ENCODE measurements around the gene KRTAP29-1.
"Not testable (repeated sequence)": the region's sequence is repeated elsewhere in the genome, so short reads cannot be mapped to it uniquely, and the experiment has no call there.

KRTAP29-1 gene, protein sequence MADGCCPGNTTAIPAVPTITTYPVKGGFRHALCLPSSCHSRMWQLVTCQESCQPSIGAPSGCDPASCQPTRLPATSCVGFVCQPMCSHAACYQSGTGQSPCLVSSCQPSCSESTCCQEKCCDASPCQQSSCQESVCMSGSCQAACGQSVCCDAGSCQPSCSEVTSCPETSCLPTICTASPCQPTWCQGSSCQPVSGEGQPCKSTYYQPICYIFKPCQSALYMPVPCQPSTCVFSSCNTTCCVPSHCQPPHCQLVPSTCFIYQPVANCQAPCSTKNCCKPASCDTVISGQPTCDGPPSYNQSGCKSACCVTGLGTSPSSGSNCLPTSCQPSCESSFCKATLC

DNA sequence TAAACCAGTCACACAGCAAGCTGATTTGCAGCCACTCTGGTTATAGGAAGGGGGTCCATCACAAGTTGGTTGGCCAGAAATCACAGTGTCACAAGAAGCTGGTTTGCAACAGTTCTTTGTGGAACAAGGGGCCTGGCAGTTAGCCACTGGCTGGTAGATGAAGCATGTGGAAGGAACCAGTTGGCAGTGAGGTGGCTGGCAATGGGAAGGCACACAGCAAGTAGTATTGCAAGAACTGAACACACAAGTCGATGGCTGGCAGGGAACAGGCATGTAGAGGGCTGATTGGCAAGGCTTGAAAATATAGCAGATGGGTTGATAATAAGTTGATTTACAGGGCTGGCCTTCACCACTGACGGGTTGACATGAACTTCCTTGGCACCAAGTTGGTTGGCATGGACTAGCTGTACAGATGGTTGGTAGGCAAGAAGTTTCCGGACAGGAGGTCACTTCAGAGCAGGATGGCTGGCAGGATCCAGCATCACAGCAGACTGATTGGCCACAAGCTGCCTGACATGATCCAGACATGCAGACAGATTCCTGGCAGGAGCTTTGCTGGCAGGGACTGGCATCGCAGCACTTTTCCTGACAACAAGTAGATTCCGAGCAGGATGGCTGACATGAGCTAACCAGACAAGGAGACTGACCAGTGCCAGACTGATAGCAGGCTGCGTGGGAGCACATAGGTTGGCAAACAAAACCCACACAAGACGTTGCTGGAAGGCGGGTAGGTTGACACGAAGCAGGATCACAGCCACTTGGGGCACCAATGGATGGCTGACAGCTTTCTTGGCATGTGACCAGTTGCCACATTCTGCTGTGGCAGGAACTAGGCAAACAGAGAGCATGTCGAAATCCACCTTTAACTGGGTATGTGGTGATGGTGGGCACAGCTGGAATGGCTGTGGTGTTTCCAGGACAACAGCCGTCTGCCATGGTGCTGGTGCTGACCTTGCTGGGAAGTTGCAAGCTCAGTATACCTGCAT is at the start of gene KRTAP29-1:
KRTAP29-1 (minus strand) TSS at position 936 of the 986 bp plus-strand sequence; CDS start at position 936, 0 bp downstream.
- no peak for DNase-seq (ENCODE audit: low read depth in 1 of 2, low spot score in 1 of 2)

DNA sequence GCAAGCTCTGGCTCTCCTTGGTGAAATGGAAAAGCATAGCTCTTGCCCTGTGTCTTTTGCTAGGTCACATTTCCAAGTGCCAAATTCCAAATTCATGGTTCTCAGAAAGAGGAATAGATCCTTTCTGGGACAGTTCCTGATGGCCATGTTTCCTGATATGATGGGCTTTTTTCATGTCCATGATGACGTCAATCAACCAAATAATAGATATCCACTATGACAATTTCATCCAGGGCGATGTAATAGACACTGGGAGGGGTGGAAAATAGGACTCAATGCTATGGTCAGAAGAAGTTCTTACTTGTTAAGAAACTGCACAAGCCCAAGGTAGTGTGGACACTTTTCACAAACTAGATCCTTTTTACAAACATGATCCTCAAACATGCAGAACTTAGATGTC is 48.5 kb upstream of the KRTAP29-1 start:
- no peak for DNase-seq (ENCODE audit: low read depth in 1 of 2, low spot score in 1 of 2)

DNA sequence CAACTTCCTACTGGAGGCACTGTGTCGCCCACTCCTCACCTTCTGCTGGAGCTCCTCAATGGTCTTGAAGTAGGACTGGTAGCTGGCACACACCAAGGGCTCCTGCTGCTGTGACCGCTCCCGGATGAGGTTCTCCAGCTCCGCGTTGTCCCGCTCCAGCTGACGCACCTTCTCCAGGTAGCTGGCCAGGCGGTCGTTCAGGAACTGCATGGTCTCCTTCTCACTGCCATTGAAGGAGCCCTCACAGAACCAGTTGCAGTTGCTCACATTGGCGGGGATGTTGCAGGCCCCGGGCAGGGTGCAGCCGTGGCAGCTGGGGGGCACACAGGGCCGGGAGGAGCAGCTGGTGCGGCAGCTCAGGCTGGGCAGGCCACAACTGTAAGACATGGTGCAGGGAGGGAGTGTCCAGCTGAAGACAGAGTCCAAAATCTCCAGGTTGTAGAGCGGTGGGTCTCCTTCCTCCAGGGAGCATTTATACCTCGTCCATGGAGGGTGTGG is 47.8 kb upstream of the KRTAP29-1 start, which contains the start of gene KRT33A:
KRT33A (minus strand) TSS at position 448 of the 498 bp plus-strand sequence; CDS start at position 387, 61 bp downstream.
- DNase-seq (ENCODE audit: low read depth in 1 of 2, low spot score in 1 of 2) = not testable (repeated sequence)

DNA sequence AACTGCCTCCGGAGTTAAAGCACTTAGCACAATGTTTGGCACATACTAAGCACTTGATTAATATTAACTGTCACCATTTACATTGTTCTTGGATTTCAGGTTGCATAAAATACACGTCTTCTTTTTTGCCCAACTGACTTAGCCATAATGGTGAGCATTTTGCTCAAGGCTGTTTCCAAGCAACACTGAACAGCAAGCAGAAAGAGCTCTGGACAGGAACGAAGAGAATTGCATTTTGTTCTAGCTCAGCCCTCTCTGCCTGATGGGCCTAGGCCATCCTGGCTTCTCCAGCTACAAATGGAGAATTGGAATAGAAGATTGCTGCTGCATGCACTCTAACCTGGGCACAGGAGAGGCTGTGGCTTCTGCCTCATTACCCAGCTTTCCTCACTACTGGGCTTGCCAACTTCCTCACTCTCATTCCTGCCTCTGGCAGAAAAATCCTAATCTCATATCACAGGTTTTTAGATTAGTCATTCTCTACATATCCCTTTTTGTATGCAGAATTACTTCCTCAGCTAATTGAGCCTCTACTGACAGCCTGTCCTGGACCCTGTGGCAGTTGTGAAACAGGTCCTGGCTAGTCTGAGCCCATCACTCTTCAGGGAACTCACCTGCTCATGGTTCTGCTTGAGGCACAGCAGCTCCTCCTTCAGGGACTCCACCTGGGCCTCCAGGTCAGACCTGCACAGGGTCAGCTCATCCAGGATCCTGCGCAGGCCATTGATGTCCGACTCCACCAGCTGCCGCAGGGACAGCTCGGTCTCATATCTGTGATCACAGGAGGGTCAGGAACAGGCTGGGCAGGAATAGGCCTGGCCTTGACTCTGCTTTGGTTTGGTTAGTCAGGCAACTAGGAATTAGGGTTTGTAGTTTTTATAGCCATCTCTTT is 45.5 kb upstream of the KRTAP29-1 start:
- DNase-seq (ENCODE audit: low read depth in 1 of 2, low spot score in 1 of 2) = no peak

DNA sequence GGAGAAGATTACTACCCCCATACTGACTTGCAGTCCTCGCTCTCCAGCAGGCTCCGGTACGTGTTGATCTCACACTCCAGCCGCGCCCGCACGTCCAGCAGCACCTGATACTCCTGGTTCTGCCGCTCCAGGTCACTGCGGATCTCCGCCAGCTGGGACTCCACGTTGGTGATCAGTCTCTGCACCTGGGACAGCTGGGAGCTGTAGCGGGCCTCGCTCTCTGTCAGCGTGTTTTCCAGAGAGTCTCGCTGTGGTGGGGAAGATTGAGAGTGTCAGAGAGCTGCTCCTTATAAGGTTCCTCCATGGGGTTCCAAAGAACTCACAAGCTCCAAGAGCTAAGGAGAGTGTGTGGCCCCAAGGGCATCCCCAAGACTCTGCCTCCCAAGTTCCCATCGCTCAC is 43.8 kb upstream of the KRTAP29-1 start:
- DNase-seq (ENCODE audit: low read depth in 1 of 2, low spot score in 1 of 2) = not testable (repeated sequence)

DNA sequence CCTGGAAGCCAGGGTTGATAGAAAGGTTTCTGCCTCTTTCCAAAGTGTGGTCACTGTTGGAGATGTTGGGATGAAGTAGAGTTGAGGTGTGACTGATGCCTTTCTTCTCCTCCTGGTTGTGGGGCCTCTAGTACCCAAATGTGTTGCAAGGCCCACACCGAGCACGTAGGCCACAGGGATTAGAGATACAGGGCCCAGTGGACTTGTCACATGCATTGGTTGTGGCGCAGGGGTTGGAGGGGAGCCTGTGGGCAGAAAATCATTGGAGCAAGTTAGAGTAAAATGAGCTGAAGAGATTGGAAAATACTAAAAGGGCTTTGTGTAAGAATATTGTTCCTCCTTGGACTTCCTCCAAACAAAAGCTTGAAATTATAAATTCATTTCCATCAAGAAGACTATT is 43.3 kb upstream of the KRTAP29-1 start:
- no peak for DNase-seq (ENCODE audit: low read depth in 1 of 2, low spot score in 1 of 2)

DNA sequence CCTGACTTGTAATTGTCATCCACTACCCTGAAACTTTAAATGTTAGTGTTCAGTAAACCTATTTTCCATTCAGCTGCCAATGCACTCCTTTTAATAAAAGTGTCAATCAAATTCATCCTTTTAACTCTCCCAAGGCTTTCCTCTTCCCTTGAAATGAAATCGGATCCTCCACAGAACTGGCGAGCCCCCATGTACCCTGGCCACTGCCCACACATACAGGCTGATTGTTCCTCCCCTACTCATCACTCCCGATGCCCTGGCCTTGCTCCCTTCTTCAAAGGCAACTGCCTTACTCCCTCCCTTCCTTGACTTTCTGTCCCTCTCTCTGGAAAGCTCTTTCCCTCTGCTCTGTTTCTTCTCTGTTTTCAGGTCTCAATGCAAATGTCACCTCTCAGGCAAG is 40.4 kb upstream of the KRTAP29-1 start:
- no peak for DNase-seq (ENCODE audit: low read depth in 1 of 2, low spot score in 1 of 2)

DNA sequence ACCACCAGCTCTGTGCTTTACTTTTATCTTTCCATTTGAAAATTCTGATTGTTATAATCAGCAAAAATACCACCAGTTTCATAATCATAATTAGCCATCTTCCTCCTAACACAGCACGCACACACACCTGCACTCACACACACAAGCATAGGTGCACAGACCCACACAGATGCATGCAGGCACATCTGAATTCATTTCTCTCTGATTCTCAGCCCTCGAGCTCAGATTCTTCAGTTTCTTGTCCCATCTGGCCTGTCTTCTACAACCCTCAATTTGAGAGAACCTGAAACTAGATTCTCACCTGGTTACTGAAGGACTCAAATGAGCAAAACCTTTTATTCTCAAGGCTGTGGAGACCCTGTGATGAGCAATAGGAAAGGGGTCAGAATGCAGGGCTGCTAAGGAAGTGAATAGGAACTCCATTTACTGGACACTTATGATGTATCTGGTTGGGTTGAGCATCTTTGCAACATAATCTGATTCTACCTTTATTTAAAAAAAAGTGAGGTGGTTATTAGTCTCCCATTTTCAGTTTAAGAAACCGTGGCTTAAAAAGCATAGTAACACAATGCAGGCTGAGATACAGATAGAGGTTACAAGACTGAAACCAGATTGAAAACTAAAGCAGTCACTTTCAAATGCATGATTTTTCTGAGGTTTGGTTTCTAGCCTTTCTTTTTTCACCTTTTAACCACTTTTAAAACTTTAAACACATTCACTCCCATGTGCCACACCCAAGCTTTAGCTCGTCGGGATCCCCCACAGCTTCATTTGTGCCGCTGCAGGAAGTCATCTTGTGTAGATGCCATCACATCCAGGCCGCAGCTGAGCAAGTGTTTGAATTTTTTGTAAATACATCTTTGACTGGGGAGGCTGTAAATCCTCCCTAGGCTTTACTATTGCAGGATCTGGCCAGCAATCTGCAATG is 38.5 kb upstream of the KRTAP29-1 start:
- no peak for DNase-seq (ENCODE audit: low read depth in 1 of 2, low spot score in 1 of 2)

DNA sequence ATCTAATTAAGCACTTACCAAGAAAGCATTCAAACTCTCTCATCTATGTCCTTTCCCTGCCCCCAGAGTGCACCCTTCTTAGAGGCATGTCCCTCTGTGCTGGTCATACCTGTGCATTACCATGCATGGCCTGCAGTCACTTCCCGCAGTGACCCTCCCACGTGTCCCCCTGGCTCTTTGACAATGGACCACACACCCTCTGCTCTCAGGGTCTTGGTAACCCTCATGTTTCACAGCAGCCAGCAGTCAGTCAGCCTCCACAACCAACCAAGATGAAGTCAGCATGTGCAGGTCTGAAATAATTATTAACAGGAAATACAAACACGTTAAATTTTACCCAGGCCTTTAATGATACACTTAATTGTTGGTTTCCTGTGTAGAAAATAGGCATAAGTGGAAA is 37.8 kb upstream of the KRTAP29-1 start:
- DNase-seq (ENCODE audit: low read depth in 1 of 2, low spot score in 1 of 2) = no peak

DNA sequence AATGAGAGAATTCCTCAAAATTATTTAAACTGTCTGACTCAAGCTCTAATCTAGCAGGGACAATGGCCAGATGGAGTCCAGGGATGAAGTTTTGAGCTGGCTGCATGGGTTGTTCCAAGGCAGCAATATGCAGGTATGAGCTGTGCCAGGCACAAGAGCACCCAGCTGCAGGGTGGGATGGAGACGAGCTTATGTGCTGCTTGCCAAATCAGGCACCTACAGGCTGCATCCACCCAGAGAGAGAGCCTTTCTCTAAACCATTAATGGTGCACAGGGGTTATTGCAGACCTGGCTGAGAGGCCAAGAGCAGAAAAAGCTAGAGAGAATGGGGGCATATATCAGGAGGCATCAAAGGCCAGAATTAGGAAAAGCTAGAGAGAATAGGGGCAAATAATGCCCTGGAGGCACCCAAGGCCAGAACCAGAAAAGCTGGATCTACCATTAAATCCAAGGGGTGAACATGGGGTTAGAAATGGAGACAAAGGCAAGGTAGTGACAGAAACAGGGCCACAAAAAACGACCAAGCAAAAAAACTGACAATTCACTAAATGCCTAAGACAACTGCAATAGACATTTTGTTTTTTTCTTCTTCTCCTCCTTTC is 37.0 kb upstream of the KRTAP29-1 start:
- DNase-seq (ENCODE audit: low read depth in 1 of 2, low spot score in 1 of 2) = no peak

DNA sequence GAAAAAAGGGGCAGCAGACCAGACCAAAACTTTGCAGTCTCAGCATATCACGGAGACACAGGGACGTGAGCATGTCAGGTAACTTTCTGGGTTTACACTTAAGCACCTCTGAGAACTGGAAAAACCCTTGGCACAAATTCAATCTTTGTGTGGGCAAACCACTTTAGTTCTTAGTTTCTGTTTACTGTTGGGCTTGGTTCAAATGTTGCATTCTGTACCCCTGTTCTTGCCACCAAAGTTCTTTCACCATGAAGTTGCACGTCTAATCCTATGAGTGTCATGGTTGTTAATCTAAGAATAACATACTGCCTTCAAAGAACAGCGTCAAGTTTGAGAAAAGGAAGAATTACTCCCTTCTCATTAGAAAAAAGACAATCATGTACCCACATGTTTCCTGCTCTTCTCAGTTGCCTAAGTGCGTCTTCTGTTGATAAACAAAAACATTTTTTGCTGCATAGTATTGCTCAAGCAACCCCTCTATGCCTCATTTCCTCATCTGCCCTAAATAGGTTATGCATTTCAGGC is 36.4 kb upstream of the KRTAP29-1 start:
- no peak for DNase-seq (ENCODE audit: low read depth in 1 of 2, low spot score in 1 of 2)

DNA sequence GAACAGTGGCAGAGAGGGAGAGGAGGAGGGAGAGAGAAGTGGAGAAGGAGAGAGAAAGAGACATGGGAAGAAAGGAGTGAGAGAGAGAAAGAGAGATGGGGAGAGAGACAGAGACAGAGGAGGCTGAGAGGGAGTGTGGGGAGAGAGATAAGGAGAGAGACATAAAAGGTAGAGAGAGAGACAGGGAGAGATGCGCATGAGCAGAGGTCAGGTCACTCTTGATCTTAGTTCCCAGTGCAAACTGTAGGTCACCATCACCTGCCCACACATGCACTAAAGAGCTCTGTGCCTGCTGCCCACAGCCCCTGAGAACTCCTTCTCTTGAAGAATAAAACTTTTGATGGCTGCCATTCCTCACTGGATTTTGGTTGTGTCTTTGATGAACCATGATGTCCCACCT is 33.1 kb upstream of the KRTAP29-1 start:
- DNase-seq (ENCODE audit: low read depth in 1 of 2, low spot score in 1 of 2) = no peak

DNA sequence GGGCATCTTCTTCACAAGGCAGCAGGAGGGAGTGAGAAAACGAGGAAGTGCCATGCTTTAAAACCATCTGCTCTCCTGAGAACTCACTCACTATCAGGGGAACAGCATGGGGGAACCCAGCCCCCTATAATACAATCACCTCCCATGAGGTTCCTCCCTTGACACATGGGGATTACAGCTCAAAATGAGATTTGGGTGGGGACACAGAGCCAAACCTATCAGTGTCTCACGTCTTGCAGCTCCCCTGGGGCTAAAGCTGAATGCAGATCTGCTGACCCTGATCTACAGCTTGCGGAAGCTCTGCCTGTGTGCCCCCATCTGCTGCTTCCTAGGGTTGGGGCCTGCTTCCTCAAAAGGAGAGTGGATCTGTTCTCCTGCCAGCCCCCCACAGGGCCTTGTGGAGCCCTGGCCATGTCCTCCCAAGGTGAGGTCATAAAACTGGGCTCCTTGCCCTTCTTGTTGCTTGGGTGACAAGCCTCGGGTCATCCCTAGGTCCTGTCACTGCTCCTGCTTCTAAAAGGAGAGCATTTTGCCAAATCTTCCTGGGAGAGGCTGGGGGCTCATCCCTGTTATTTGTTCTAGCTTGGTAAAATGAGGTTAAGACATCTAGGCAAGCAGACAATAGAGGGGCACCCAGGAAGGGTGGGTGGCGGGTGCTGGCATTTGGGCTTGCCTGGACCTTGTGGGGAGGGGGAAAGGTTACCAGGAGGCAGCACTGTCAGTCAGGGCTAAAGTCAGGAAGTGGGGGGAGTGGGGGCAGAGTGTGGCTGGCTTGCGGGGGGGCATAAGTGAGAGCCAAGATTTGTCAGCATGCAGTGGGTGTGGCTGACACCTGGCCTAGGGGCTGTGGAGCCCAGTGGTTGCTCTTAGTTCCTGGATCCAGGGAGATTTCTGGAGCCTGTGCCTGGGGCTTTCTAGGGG is 32.0 kb upstream of the KRTAP29-1 start:
- no peak for DNase-seq (ENCODE audit: low read depth in 1 of 2, low spot score in 1 of 2)

DNA sequence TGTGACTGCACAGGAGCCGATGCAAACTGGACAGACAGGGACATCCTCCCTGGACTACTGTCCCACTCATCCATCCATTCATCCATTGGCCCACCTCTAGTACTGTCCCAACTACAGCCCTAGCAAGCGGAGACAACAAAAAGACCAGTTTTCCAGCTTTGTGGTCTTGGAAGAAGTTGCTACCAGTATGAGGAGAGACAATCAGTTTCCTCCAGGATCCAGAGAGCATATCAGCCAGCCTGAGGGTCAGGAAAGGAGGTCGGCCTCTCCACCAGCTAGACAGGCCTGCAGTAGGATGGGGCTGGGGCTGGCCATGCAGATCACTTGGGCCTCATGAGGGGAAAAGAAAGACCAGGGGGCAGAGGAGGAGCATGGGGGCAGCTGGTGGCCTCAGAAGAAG is 31.2 kb upstream of the KRTAP29-1 start:
- no peak for DNase-seq (ENCODE audit: low read depth in 1 of 2, low spot score in 1 of 2)

DNA sequence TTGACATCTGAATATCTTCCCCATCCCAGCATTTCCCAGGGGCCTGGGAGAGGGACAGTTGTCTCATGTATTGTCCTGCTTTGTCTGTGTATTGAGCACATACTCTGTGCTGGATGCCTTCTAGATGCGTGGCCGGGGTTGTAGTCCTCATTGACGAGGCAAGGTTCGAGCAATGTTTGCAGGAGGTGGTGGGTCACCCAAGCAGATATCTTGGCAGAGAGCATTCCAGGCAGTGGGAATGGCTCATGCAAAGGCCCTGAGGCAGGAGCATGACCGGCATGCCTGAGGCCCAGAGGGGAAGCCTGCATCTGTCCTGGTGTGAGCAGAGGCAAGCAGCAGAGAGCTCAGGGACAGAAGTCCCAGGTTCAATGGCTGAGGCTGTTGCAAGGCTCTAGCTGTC is 30.4 kb upstream of the KRTAP29-1 start:
- no peak for DNase-seq (ENCODE audit: low read depth in 1 of 2, low spot score in 1 of 2)

DNA sequence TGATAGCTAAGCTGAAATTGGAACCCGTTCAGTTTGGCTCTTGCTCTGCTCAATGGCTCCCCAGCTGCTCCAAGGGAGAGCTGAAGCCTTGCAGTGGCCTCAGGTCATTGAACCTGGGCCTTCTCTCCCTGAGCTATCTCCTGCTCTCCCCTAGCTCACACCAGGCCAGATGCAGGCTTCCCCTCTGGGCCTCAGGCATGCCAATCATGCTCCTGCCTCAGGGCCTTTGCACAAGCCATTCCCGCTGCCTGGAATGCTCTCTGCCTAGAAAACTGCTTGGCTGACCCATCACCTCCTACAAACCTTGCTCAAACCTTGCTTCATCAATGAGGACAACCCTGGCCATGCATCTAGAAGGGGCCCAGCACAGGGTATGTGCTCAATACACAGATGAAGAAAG is 29.6 kb upstream of the KRTAP29-1 start:
- DNase-seq (ENCODE audit: low read depth in 1 of 2, low spot score in 1 of 2) = no peak

DNA sequence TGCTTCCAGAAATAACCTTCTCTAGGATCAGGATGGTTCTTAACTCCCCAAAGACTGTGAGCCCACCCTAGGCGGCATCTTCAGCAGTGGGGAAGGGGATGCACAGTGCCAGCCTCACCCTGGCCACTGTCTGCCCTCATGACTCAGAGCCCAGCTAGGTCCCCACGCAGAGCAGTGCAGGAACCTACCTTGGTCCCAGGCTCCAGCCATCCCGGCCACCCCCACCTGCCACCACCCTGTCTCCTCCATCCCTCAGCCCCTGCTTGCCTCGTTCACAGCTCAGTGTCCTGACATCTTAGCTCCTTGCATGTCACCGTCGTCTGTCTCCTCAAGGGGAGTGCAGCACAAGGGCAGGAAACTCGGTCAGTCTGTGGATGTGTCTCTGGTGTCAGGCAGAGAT is 29.0 kb upstream of the KRTAP29-1 start:
- no peak for DNase-seq (ENCODE audit: low read depth in 1 of 2, low spot score in 1 of 2)

Data from stimulated activated CD4-positive, alpha-beta T cell treated with anti-CD3 and anti-CD28 coated beads, Interleukin-15, amount 100 ng/mL, for 1 hour (primary cell).